DMS 273 treated with DMSO at 0.1 percent for 48 hours (cell line): ENCODE data around the gene NFE2L3.
"Not testable (repeated sequence)": the region's sequence is repeated elsewhere in the genome, so short reads cannot be mapped to it uniquely, and the experiment has no call there.

Source experiments
- DNase-seq: peaks from one replicate; lab custom pipeline; 2025; lab: John Stamatoyannopoulos, UW

Gene NFE2L3, protein sequence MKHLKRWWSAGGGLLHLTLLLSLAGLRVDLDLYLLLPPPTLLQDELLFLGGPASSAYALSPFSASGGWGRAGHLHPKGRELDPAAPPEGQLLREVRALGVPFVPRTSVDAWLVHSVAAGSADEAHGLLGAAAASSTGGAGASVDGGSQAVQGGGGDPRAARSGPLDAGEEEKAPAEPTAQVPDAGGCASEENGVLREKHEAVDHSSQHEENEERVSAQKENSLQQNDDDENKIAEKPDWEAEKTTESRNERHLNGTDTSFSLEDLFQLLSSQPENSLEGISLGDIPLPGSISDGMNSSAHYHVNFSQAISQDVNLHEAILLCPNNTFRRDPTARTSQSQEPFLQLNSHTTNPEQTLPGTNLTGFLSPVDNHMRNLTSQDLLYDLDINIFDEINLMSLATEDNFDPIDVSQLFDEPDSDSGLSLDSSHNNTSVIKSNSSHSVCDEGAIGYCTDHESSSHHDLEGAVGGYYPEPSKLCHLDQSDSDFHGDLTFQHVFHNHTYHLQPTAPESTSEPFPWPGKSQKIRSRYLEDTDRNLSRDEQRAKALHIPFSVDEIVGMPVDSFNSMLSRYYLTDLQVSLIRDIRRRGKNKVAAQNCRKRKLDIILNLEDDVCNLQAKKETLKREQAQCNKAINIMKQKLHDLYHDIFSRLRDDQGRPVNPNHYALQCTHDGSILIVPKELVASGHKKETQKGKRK

DNA sequence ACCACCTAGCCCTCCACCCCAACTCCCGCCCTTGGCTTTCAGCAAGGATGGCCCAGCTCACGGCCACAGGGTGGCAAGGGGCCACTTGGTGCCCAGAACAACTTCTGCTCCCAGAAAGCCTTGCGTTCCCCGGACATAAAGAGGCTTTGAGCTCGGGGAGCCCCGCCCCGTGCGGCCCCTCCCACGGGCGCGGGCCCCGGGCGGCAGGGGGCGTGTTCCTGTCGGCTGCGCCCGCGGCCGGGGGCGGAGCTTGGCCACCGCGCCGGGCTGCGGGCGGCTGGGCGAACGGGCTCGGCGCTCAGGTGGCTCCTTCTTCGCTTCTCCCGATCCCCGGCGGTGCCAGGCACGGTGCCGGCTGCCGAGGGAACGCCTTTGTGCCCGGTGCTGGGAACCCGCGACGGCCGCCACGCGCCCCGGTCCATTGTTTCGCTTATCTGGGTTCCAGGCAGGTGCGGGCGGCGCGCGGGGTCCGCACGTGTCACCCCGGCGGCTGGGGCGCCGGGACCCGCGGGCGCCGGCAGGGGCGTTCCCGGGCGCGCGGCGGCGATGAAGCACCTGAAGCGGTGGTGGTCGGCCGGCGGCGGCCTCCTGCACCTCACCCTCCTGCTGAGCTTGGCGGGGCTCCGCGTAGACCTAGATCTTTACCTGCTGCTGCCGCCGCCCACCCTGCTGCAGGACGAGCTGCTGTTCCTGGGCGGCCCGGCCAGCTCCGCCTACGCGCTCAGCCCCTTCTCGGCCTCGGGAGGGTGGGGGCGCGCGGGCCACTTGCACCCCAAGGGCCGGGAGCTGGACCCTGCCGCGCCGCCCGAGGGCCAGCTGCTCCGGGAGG is at the start of gene NFE2L3:
Gene NFE2L3, plus strand, starts transcription at position 246 of the 829 bp plus-strand sequence. Its CDS starts 301 bp downstream, at position 547.
- DNase-seq: peak; percentile 61

DNA sequence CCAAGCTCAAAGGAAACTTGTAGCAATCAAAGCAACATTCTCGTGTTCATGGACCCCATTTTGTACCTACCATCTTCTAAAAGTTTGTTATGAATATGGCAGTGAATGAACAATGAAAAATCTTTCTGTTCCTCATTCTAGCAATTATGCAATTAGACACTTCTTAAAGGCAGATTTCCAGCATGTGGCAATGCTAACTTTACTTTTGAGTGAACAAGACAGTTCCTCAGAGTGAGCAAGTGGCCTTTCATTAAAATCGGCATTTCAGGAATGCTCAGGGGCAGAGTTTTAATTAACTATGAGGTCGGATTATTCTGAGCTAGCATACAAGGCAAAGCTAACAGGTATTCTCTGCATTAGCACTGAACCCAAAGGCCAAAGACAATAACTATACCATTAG is 48.4 kb upstream of the NFE2L3 start:
- no peak for DNase-seq

DNA sequence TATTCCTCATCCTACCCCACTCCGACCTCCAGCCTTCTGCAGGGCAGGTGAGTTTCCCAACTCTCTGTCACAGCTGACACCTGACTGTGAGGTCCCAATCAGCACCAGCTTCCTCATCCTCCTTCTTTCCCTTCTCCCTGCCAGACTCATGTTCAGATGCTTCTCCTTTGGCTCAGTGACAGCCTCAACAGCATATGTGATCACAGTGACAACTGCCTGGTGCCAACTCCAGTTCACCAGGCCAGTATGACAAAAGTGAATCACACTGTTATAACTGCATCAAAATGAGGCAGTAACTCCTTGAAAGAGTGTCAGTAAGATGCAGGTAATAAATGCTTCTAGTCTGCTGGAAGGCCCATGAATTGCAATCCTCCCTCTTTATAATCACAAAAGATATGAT is 46.8 kb upstream of the NFE2L3 start:
- no peak for DNase-seq

DNA sequence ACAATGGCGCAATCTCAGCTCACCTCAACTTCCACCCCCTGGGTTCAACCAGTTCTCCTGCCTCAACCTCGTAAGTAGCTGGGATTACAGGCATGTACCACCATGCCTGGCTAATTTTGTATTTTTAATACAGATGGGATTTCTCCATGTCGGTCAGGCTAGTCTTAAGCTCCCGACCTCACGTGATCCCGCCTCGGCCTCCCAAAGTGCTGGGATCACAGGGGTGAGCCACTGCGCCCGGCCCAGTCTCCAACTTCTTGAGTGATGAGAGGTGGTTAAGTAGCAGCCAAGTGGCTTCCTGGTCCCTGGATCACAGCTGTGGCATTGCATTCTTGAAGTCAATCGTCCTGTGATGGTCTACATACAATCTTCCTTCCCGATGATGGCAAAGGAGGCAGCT is 46.1 kb upstream of the NFE2L3 start:
- no peak for DNase-seq

DNA sequence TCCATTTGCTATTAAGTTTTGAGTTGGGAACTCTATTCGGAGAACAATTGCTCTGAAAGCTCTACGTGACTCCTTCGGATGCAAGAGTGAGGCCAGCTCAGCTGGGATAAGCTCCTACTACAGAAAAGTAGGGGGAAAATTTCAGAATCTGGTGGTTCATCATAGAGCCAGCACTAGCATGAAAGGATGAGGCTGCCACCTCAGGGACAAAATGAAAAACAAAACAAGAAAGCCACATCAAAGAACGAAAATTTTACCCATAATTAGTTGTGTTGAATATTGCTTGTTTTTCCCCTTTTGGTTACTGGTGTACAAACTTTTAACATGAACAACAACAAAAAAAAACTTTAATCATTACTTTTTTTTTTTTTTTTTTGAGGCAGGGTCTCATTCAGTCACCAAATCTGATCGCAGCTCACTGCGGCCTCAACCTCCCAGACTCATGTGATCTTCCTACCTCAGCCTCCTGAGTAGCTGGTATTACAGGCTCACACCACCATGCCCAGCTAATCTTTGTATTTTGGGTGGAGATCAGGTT is 39.7 kb upstream of the NFE2L3 start:
- DNase-seq: no peak

DNA sequence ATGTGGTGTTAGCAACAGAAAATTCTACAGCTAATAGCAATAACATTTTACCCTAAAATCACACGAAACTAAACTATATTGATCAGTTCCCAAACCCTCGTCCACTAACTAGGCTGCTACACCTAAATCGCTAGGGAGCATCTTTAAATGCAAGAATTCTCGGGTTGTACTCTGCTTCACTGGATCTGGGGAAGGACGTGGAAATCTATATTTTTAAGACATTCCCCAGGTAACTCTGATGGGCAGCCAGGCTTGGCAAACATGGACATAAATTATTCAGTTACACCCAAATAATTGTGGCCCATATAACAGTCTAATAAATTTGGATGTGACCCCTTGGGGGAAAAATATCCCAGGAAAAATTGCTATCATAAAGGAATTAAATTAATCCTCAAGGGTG is 36.3 kb upstream of the NFE2L3 start:
- DNase-seq: no peak

DNA sequence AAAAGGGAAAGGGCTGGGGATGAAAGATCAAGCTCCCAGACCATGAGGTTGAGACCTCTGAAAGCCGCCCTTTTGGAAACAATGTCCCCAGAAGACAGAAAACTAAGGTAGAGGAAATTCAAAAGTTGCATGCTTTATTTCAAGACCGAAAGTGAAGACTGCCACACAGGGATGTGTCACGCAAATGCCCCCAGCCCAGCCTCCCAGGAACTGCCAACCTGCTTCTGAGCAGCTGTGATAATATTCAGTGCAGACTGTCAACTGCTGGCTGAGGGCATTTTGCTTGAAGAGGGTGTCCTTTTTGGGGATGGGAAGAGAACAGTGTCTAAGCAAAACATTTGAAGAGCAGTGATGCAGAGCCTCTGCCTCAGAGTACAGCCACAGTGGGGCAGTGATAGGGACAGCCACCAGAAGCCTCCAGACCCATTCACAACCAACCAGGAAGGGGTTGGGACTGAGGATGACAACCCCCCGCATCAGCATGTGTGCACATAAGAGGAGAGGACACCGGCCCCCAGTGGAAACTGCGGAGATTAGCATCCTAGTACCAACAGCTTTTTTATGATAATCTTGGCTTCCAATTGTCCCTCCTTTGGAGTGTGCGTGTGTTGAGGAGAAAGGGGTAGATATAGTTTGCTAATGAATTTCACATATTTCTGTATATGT is 34.7 kb upstream of the NFE2L3 start:
- DNase-seq: no peak

DNA sequence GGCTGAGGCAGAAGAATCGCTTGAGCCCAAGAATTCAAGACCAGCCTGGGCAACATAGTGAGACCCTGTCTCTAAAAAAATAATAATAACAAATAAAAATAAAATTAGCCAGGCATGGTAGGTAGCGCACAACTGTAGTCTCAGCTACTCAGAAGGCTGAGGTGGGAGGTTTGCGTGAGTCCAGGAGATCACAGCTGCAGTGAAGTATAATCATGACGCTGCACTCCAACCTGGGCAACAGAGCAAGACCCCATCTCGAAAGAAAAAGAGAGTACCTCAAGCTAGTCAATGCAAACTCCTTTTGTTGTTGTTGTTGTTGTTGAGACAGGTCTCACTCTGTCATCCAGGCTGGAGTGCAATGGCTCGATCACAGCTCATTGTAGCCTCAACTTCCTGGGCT is 34.0 kb upstream of the NFE2L3 start:
- no peak for DNase-seq

DNA sequence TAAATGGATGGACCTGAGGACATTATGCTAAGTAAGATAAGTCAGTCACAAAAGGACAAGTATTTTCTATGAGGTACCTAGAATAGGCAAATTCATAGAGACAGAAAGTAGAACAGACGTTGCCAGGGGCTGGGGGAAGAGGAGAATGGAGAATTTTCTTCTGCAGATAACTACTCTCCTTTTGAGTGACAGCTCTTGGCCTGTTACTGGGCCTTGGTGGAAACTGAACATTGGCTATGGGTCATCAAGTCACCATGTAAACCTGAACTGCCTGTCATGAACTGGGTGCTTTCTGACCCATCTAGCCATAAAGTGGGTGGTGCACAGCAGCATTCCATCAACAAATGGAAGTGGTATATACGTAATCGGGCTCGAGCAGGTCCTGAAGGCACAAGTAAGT is 29.3 kb upstream of the NFE2L3 start:
- no peak for DNase-seq

DNA sequence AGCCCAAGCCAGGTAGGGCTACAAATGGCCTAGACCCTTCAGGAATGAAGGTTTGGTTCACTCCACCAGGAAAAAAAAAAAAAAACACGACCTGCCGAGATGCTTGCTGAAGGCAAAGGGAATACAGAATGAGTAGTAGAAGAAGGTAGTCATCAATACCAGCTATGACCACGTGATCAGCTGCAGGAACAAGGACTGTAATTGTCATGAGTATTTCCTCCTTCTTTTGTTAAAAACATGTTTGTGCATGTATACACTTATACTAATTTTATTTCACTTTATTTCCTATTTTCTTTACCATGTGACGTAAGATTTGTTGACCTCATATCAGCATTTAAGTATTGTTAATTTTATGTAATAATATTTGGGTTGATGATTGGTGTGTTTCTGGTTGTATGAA is 27.2 kb upstream of the NFE2L3 start:
- not testable (repeated sequence) for DNase-seq

DNA sequence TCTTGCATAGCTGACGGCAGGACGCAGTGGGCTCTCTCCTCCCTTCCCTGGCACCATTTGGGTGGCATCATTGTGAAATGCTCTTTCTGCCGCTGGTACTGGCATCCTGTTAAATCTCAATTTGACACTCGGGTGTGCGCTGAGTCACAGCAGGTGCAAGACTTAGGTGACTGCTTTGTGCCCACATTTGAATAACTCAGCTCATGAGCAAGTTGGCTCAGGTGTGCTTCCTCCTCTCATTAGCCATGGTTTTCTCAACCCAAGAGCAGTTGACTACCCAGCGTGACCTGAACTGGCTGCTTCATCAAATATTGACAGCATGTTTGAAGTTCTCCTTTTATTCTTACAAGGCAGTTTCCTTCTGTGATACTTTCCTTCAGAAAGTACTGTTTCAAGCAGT is 24.6 kb upstream of the NFE2L3 start:
- no peak for DNase-seq

DNA sequence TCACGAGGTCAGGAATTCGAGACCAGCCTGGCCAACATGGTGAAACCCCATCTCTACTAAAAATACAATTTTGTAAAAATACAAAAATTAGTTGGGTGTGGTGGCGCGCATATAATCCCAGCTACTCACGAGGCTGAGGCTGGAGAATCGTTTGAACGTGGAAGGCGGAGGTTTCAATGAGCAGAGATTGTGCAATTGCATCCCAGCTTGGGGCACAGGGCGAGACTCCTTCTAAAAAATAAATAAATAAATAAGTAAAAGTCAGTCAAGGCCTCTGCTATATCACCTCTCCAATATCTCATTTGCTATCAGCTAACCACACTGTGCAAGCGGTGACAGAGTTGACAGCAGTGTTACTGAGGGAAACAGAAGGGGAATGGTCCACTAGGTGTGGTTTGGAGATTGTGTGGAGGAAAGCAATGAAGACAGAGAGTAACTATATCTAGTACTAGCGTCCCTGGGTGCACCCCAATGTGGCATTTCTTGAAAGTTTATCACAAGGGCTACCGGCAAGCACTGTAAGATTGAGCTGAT is 20.9 kb upstream of the NFE2L3 start:
- DNase-seq: no peak

DNA sequence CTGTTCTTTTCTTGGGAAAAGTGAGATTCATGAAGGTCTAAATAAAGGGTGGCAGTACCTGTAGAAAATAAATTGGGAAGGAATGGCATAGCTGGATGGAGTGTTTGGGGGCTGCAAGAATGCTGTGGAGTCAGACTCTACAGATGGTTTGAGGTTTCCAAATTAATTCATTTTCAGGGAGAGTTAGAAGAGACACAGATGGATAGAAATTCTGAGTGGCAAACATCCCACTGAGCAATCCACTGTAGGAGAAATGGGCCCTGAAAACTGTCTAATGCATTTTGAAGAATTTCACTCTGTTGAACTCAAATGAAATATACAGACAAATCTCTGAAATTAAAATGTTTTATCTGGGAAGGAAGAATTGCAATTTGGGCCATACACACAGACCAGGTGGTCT is 16.9 kb upstream of the NFE2L3 start:
- DNase-seq: no peak

DNA sequence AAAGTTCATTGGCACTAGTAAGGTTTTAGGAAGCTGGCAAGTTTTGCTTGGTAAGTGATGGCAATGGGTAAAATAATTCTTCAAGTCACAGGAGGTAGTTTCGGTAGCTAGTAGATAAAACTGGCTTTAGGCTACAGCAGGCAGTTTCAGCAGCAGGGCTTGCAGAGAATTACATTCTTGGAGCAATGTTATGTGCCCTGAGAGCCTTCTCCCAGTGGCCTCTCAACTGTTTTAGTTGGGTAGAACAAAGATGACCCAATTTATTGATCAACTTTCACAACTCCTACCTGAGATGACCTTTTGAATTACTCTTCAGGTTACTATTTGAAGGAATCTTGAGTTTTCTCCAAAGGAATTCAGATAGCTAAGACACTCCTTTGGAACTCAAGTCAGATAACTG is 16.4 kb upstream of the NFE2L3 start:
- no peak for DNase-seq

DNA sequence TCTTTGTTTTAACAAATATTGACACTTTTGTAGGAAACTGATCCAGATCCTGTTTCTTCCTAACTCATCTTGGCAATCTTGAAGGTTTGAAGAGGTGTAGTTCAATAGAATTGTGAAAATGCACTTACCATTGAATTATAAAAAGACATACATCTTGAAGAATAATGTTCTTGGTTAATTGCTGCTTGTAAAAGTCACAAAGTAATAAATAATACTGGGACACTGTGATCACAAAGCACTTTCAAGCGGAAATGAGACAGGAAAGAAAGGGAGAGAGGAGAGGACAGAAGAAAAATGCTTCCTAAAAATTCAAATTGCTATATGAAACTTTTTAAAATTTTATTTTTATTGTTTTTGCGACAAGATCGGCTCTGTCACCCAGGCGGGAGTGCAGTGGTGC is 15.2 kb upstream of the NFE2L3 start:
- no peak for DNase-seq

DNA sequence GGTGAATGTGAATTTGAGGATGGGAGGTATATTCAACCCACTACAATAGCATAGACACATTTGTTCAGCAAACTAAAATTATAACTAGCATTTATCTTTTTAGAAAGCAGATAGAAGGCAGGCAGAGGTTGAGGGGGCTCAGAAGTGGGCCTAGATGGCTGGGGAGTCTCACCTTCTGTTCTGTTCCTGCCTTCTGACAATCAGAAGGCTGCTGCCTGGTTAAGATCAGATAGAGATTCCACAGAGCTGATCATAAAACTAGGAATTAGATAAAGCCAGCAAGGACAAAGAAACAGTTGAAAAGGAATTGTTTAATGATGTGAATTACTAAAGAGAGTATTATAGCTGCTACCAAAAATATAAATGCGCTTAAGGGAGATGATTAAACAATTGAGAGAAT is 11.6 kb upstream of the NFE2L3 start:
- DNase-seq: no peak

DNA sequence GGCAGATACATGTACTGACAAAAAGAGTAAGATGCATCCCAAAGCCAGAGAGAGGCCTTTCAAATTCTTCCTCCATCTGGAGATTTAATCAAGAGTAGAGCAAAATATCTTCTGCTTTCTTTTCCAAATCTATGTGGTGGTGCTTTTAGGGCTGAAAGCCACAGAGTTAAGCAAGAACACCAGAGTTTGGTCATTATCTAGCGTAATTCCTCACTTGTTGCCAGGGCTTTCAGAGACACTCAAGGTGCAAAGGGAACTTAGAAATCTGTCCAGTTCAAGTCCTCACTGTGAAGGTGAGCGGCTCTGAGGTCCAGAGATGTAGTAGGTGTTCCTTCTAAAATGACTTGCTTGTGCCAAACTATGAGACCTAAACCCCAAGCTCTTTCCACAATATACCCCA is 10.9 kb upstream of the NFE2L3 start:
- DNase-seq: no peak

DNA sequence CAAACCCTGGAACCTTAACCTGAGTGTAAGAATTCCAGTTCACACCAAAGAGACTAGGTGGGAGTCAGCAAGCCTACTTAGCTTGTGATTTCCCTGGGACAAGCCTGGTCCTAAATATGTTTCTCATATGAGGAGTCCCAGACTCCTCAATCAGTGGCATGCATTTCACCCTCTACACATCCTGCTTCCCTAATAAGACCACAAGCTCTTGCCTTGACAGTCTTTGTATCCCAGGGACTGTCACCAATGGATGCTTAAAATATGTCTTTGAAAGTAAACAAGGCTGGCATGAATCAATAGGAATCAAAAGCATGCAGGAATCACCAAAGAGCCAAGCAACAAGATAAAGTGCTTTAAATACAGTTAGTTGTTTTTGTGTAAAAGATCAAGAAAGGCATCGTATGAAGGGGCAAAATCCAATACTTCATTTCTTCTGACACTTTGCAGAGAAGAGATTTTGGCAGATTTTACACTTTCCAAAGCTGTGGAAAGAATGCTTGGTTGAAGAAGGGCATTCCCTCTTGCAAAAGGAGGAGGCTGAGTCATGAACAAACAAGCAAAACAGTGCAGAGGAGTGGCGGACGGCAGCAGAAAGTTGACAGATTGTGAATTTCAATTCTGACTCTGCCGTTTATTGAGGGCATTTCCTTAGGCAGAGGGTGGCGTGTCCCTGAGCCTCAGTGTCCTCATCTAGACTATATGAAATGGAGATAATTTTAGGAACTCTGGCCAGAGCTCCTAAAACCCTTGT is 8.5 kb upstream of the NFE2L3 start:
- no peak for DNase-seq

DNA sequence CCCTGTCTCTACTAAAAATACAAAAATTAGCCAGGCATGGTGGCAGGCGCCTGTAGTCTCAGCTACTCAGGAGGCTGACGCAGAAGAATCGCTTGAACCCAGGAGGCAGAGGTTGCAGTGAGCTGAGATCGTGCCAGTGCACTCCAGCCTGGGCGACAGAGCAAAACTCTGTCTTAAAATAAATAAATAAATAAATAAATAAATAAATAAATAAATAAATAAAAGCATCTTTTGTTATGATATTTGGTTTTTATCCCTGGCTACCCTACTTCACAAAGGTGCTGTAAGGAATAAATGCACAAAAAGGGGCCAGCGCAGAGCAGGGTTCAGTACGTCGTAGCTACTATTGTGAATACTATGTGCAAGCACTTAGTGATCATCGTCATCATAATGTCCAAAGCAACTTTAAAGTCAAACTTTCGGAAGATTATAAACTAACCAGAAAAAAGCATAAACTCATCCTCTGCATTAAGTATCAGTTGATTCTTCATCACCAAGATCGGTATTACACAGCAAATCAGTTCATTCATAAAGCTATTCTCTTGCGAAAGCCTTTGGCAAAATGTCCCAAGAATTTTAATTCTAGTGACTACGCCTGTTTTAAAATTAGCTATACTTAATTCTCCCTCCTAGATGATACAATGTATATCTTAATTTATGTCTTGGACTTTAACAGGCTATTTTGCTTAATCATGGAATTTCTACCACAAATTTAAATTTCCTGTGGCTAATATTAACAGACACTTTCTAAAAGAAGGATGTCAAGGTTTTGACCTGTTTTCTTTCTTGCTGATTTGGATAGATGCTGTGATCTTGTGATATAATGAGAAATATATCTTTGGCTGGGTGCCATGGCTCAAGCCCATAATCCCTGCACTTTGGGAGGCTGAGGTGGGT is 7.6 kb upstream of the NFE2L3 start:
- no peak for DNase-seq

DNA sequence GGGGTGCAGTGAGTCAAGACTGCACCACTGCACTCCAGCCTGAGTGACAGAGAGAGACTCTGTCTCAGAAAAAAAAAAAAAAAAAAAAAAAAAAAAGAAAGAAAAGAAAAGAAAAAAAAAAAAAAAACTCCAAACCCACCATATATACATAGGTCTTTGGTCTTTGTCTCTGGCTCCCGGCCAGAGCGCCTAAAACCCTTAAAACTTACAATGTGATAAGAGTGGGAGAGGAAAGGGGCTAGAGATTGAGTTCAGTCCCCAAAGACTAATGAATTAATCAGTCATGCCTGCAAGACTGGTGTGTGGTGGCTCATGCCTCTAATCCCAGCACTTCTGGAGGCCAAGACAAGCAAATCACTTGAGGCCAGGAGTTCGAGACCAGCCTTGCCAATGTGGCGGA is 6.8 kb upstream of the NFE2L3 start:
- DNase-seq: no peak
